ENCODE measurements around the gene NFKBIE. TPM values are rescaled to one million over a fixed set of nuclear protein-coding genes. Genes with fewer than 3 reads are reported as not detected.

NFKBIE gene
- total and polyA plus RNA-seq, 4 donors: 3.7 to 4.9 (median 4.7) TPM

DNA sequence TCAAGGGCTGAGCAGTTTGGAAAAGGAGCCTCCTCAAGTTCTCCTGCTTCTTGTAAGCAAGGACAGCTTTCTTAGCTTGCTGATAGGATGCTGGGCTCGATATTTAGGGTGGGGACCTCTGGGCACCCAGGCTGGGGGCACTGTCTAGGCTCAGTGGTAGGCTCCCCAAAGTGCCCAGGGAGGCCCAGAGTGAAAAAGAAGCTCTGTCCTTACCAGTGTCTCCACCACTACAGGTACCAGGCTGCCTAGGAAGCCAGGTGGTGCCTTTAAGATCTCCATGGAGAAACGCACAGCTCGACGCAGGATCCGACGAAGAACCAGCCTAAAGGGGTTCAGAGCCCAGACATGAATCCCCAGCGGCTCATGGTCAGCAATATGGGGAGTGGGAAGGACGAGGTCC lies 41.4 kb upstream of the NFKBIE start:
- WGBS: 96% methylated on average over 8 of the region's 8 CpGs

DNA sequence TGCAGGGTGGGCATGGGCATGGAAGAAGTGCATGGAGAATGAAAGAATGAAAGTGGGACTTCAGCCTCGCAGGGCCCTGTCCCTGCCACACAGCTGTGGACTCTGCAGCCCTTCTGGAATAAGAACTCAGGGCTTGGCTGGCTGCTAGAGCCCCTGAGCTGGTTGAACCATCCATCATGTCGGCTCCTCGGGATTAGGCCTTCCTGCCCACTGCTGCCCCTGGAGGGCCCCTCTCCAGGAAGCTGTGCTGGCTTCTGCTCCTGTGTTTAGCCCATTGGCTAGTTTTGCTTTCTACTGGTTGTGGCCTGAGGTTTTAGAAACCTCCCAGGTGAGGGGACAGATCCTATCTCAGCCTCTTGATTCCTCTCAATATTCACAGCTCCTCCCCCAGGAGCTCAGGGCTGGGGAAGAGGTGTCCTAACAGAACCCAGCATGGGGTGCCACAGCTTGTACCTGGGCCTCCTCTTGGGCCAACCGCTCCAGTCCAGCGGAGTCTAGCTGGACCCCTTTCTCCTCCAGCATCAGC lies 39.9 kb upstream of the NFKBIE start:
- Histone ChIP-seq H3K27me3 (ENCODE audit: control insufficient read depth in 4 of 4, insufficient read depth in 4 of 4, low read length in 3 of 4) (no peaks in the 10 kb centered on the region), H3K4me1 (ENCODE audit: control insufficient read depth in 4 of 4, insufficient read depth in 4 of 4, low read length in 3 of 4) (no peaks in the 10 kb centered on the region), H3K9me3 (ENCODE audit: control insufficient read depth in 4 of 4, low read length in 3 of 4) (no peaks in the 10 kb centered on the region), H3K27ac (ENCODE audit: low read depth in 1 of 2, low read length in 2 of 2) (no peak overlapping the region), H3K4me3 (ENCODE audit: low read depth in 1 of 3, low read length in 3 of 3) (no peak overlapping the region), H3K36me3 (ENCODE audit: control insufficient read depth in 4 of 4, insufficient read depth in 3 of 4, low read depth in 1 of 4, low read length in 3 of 4) (peaks cover 9 to 92% (median 38%) of the 10 kb centered on the region in 4 donors), H3K9ac (ENCODE audit: low read depth in 1 of 2, low read length in 2 of 2) (no peak overlapping the region)
- no peak for DNase-seq (ENCODE audit: low spot score)
- WGBS: 90% methylated on average over 5 of the region's 5 CpGs
- no peak for TF ChIP-seq JUND (IDR thresholded peaks at IDR 0.05)
- TF ChIP-seq, protein P1, sequence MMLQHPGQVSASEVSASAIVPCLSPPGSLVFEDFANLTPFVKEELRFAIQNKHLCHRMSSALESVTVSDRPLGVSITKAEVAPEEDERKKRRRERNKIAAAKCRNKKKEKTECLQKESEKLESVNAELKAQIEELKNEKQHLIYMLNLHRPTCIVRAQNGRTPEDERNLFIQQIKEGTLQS (IDR thresholded peaks at IDR 0.05): no peak
- TF ChIP-seq TAF1 (conservative IDR thresholded peaks at IDR 0.05): no peak
- no peak for TF ChIP-seq YY1 (IDR thresholded peaks at IDR 0.05)
- no peak for TF ChIP-seq SP1 (IDR thresholded peaks at IDR 0.05)

More for the DNA sequence above, 41.4 kb upstream of the NFKBIE start:
- Histone ChIP-seq H3K4me3 (ENCODE audit: low read depth in 1 of 3, low read length in 3 of 3) (no peak overlapping the region), H3K36me3 (ENCODE audit: control insufficient read depth in 4 of 4, insufficient read depth in 3 of 4, low read depth in 1 of 4, low read length in 3 of 4) (peaks cover 13 to 89% (median 41%) of the 10 kb centered on the region in 4 donors), H3K9me3 (ENCODE audit: control insufficient read depth in 4 of 4, low read length in 3 of 4) (no peaks in the 10 kb centered on the region), H3K27ac (ENCODE audit: low read depth in 1 of 2, low read length in 2 of 2) (no peak overlapping the region), H3K9ac (ENCODE audit: low read depth in 1 of 2, low read length in 2 of 2) (no peak overlapping the region), H3K4me1 (ENCODE audit: control insufficient read depth in 4 of 4, insufficient read depth in 4 of 4, low read length in 3 of 4) (no peaks in the 10 kb centered on the region), H3K27me3 (ENCODE audit: control insufficient read depth in 4 of 4, insufficient read depth in 4 of 4, low read length in 3 of 4) (no peaks in the 10 kb centered on the region)
- DNase-seq (ENCODE audit: low spot score): no peak
- no peak for TF ChIP-seq SP1 (IDR thresholded peaks at IDR 0.05)
- TF ChIP-seq, protein P2, sequence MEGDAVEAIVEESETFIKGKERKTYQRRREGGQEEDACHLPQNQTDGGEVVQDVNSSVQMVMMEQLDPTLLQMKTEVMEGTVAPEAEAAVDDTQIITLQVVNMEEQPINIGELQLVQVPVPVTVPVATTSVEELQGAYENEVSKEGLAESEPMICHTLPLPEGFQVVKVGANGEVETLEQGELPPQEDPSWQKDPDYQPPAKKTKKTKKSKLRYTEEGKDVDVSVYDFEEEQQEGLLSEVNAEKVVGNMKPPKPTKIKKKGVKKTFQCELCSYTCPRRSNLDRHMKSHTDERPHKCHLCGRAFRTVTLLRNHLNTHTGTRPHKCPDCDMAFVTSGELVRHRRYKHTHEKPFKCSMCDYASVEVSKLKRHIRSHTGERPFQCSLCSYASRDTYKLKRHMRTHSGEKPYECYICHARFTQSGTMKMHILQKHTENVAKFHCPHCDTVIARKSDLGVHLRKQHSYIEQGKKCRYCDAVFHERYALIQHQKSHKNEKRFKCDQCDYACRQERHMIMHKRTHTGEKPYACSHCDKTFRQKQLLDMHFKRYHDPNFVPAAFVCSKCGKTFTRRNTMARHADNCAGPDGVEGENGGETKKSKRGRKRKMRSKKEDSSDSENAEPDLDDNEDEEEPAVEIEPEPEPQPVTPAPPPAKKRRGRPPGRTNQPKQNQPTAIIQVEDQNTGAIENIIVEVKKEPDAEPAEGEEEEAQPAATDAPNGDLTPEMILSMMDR (IDR thresholded peaks at IDR 0.05; ENCODE audit: low read depth, low read length, missing input control): no peak
- TF ChIP-seq, protein P3, sequence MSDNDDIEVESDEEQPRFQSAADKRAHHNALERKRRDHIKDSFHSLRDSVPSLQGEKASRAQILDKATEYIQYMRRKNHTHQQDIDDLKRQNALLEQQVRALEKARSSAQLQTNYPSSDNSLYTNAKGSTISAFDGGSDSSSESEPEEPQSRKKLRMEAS (IDR thresholded peaks at IDR 0.05): no peak
- TF ChIP-seq HNF4G (IDR thresholded peaks at IDR 0.05): no peak
- no peak for TF ChIP-seq RXRA (IDR thresholded peaks at IDR 0.05)
- no peak for TF ChIP-seq FOXA1 (IDR thresholded peaks at IDR 0.05)
- no peak for TF ChIP-seq JUND (IDR thresholded peaks at IDR 0.05)
- no peak for TF ChIP-seq YY1 (IDR thresholded peaks at IDR 0.05)
- no peak for TF ChIP-seq EGR1 (IDR thresholded peaks at IDR 0.05; ENCODE audit: low read depth in 2 of 2)
- no peak for TF ChIP-seq TAF1 (conservative IDR thresholded peaks at IDR 0.05)
- no peak for TF ChIP-seq NR2F2 (IDR thresholded peaks at IDR 0.05)
- no peak for TF ChIP-seq GABPA (IDR thresholded peaks at IDR 0.05 in 1 of 2, conservative IDR thresholded peaks at IDR 0.05 in 1 of 2)
- no peak for TF ChIP-seq HNF4A (conservative IDR thresholded peaks at IDR 0.05)

DNA sequence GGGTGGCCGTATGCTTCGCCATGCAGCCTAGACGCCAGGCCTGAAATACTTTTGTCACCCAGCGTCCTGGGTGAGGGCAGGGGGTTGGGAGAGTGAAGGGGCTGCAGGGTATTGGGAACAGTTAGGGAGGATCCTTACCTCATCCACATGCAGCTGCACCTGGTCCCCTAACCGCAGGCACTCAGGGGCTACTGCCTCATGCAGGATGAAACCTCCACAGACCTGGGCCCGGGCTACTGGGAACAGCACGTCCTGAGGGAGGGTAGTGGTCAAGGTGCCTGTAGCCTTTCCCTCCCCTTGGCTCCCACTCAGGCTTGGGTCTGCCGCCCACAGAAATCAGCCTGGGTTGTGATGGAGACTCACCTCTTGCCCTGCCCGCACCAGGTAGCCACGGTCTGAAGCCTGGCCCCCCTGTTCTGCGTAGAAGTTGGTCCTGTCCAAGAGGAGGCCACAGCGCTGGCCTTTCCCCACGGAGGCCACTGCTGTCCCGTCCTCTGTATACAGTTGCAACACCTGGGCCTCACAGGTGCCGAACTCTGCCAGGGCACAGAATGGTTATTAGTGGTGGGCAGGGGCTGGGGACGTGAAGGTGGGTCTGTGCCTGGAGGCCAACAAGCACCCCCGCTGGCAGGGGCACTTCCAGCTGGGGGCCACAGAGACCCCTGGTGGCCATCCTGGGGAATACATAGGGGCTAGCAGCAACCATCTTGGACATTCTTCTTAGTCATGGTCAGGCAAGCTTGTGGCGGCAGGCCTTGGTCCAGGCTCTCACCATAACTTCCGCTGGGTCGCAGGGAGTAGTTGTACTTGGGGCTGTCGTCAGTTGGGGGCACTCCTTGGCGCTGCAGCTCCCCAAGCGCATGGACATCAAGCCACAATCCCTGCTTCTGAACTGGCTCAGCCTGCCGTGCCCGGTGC lies 39.2 kb upstream of the NFKBIE start:
- no peaks in the 10 kb centered on the region for H3K9me3 ChIP-seq (ENCODE audit: control insufficient read depth in 4 of 4, low read length in 3 of 4)
- peak; percentile 47 for DNase-seq (ENCODE audit: low spot score)
- H3K9ac ChIP-seq (ENCODE audit: low read depth in 1 of 2, low read length in 2 of 2): no peak overlapping the region
- no peaks in the 10 kb centered on the region for H3K4me1 ChIP-seq (ENCODE audit: control insufficient read depth in 4 of 4, insufficient read depth in 4 of 4, low read length in 3 of 4)
- WGBS: 89% methylated on average over 25 of the region's 25 CpGs
- H3K4me3 ChIP-seq (ENCODE audit: low read depth in 1 of 3, low read length in 3 of 3): no peak overlapping the region
- TF ChIP-seq HNF4A (conservative IDR thresholded peaks at IDR 0.05) (no peak), RAD21 (IDR thresholded peaks at IDR 0.05) (peak in 1 of 2 donors; percentile 67), EGR1 (IDR thresholded peaks at IDR 0.05; ENCODE audit: low read depth in 2 of 2) (no peak), GABPA (IDR thresholded peaks at IDR 0.05 in 1 of 2, conservative IDR thresholded peaks at IDR 0.05 in 1 of 2) (no peak), JUND (IDR thresholded peaks at IDR 0.05) (no peak), TAF1 (conservative IDR thresholded peaks at IDR 0.05) (no peak), RXRA (IDR thresholded peaks at IDR 0.05) (no peak), SP1 (IDR thresholded peaks at IDR 0.05) (no peak), NR2F2 (IDR thresholded peaks at IDR 0.05) (no peak), FOXA1 (IDR thresholded peaks at IDR 0.05) (no peak), FOXA2 (IDR thresholded peaks at IDR 0.05) (no peak)
- TF ChIP-seq, protein P1 (IDR thresholded peaks at IDR 0.05): no peak
- TF ChIP-seq, protein P4, sequence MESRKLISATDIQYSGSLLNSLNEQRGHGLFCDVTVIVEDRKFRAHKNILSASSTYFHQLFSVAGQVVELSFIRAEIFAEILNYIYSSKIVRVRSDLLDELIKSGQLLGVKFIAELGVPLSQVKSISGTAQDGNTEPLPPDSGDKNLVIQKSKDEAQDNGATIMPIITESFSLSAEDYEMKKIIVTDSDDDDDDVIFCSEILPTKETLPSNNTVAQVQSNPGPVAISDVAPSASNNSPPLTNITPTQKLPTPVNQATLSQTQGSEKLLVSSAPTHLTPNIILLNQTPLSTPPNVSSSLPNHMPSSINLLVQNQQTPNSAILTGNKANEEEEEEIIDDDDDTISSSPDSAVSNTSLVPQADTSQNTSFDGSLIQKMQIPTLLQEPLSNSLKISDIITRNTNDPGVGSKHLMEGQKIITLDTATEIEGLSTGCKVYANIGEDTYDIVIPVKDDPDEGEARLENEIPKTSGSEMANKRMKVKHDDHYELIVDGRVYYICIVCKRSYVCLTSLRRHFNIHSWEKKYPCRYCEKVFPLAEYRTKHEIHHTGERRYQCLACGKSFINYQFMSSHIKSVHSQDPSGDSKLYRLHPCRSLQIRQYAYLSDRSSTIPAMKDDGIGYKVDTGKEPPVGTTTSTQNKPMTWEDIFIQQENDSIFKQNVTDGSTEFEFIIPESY (IDR thresholded peaks at IDR 0.05): no peak
- TF ChIP-seq, protein P2 (IDR thresholded peaks at IDR 0.05; ENCODE audit: low read depth, low read length, missing input control): peak; percentile 62
- peaks cover 7 to 87% (median 34%) of the 10 kb centered on the region in 4 donors for H3K36me3 ChIP-seq (ENCODE audit: control insufficient read depth in 4 of 4, insufficient read depth in 3 of 4, low read depth in 1 of 4, low read length in 3 of 4)
- no peaks in the 10 kb centered on the region for H3K27me3 ChIP-seq (ENCODE audit: control insufficient read depth in 4 of 4, insufficient read depth in 4 of 4, low read length in 3 of 4)
- H3K27ac ChIP-seq (ENCODE audit: low read depth in 1 of 2, low read length in 2 of 2): no peak overlapping the region

Measured in liver (tissue), 9 donors.